Uterus (tissue), 2 donors: Measurements from ENCODE around the gene AKAP17A.

ENCODE experiments used
- POLR2A ChIP-seq, 2 donors: fragments of 450-650 bp; IDR thresholded peaks; one replicate each; pipeline ENCODE4 v1.6.1; 2016; ENCODE audit warnings: antibody characterized with exemption in 2 of 2, mild to moderate bottlenecking in 1 of 2, moderate library complexity in 1 of 2
- TF ChIP-seq, protein P1 (sequence below), 4 experiments: fragments of 200-600 bp in 2 of 4; fragments of 450-650 bp in 2 of 4; sonication (generic) in 2 of 4; IDR thresholded peaks; one replicate each; pipeline ENCODE4 v1.5.1; 2016 to 2019; ENCODE audit warnings: antibody characterized with exemption in 4 of 4, mild to moderate bottlenecking in 2 of 4, moderate library complexity in 1 of 4

DNA sequence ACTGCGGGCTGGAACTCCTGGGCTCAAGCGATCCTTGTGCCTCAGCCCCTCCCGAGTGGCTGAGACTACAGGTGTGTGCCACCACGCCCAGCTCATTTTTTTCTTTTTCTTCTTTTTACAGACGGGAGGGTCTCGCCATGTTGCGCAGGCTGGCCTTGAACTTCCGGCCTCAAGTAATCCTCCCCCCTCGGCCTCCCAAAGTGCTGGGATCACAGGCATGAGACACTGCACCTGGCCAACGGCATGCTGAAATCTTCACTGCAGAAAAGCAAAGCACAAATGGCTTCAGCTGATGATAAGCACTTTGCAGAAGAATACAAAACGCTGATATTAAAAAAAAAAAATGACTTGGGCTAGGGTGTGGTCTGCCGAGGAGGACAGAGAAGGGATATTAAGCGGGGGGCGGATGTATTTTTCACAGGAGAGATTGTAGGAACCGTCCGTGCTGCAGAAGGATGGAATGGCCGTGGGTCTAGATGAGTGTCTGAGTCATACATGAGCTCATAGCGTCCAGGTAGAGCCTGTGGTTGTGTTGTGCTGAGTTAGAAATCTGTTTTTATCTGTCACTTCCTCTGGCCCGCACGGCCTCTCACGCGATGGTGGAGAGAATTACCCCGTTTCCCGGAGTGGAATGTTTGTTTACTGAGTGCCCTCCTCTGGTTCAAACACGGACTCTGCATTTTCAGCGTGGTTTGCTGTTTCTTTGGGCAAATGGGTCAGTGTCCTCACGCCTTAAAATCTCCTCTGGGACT, 8.5 kb upstream of the AKAP17A start:
- TF ChIP-seq, protein P1, sequence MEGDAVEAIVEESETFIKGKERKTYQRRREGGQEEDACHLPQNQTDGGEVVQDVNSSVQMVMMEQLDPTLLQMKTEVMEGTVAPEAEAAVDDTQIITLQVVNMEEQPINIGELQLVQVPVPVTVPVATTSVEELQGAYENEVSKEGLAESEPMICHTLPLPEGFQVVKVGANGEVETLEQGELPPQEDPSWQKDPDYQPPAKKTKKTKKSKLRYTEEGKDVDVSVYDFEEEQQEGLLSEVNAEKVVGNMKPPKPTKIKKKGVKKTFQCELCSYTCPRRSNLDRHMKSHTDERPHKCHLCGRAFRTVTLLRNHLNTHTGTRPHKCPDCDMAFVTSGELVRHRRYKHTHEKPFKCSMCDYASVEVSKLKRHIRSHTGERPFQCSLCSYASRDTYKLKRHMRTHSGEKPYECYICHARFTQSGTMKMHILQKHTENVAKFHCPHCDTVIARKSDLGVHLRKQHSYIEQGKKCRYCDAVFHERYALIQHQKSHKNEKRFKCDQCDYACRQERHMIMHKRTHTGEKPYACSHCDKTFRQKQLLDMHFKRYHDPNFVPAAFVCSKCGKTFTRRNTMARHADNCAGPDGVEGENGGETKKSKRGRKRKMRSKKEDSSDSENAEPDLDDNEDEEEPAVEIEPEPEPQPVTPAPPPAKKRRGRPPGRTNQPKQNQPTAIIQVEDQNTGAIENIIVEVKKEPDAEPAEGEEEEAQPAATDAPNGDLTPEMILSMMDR (IDR thresholded peaks at IDR 0.05), result no peak
- no peak for TF ChIP-seq POLR2A (IDR thresholded peaks at IDR 0.05)
